Dendritic cell treated with granulocyte-macrophage colony-stimulating factor and Interleukin-4, amounts not matched to agents 40 ng/mL and 50 ng/mL, for 4 days (primary cell): ENCODE results near the gene ZNF444.
"Not testable (repeated sequence)": the region's sequence is repeated elsewhere in the genome, so short reads cannot be mapped to it uniquely, and the experiment has no call there.

Source experiments
- H3K27ac Mint-ChIP-seq: one replicate; pipeline ENCODE4 v1.8.0; 2022; ENCODE audit warnings: mild to moderate bottlenecking, mixed read lengths
- H3K27me3 Mint-ChIP-seq: one replicate; pipeline ENCODE4 v1.8.0; 2022; ENCODE audit warnings: mild to moderate bottlenecking, mixed read lengths
- H3K36me3 Mint-ChIP-seq: one replicate; pipeline ENCODE4 v1.8.0; 2022; ENCODE audit warnings: low read depth, mixed read lengths
- H3K4me1 Mint-ChIP-seq: one replicate; pipeline ENCODE4 v1.8.0; 2022; ENCODE audit warnings: low read depth, mixed read lengths
- H3K4me3 Mint-ChIP-seq: one replicate; pipeline ENCODE4 v1.8.0; 2022; ENCODE audit warnings: mild to moderate bottlenecking, moderate library complexity, mixed read lengths
- H3K9me3 Mint-ChIP-seq: one replicate; pipeline ENCODE4 v1.8.0; 2022; ENCODE audit warnings: mixed read lengths
- intact Hi-C: fragments of 100-400 bp; cut with micrococcal nuclease; formaldehyde crosslinking; loops from one replicate; pipeline ENCODE4 v1.15.0; 2022

Gene ZNF444

DNA sequence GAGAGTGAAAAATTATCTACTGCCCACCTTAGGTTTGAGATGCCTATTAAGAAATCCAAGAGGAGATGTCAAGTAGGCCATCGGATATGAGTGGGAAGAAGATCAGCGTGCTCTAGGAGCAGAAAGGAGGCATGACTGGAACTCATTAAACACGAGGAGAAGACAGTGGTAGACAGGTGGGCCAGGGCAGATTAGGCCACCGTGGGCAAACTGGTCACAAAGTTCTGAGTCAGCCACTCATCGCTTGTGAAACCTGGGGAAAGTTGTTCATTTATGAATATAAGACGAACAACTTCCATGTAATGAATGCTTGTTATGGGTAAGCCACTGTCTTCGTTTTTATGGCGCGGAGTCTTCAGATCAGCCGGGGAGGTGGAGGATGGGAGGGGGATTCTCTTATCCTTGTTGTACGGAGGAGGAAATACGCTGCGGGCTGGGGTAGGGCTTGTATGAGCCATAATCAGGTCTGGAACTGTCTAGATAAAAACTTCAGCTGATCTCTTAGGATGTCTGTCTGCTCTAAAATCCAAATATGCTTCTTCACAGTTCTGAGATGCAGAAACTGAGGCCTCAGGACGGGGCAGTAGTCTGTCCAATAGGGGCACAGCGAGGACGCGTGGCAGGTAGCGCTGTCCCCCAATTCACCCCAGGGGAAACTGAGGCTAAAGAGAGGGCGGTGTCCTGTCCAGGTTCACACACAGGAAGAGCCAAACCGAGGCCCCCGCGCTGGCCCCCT is 1.1 kb upstream of the ZNF444 start:
- Mint-ChIP-seq H3K4me3 (peak overlapping the region; percentile 73), H3K27ac (peak overlapping the region; percentile 91), H3K9me3 (no peaks in the 10 kb centered on the region), H3K27me3 (no peaks in the 10 kb centered on the region), H3K4me1 (peaks cover 49% of the 10 kb centered on the region), H3K36me3 (peaks cover 6% of the 10 kb centered on the region)
- intact Hi-C loops = loop anchor here (1.0 kb wide), 2 partner anchors 19 to 35 kb away; partner anchors contain the start of gene ZNF787

DNA sequence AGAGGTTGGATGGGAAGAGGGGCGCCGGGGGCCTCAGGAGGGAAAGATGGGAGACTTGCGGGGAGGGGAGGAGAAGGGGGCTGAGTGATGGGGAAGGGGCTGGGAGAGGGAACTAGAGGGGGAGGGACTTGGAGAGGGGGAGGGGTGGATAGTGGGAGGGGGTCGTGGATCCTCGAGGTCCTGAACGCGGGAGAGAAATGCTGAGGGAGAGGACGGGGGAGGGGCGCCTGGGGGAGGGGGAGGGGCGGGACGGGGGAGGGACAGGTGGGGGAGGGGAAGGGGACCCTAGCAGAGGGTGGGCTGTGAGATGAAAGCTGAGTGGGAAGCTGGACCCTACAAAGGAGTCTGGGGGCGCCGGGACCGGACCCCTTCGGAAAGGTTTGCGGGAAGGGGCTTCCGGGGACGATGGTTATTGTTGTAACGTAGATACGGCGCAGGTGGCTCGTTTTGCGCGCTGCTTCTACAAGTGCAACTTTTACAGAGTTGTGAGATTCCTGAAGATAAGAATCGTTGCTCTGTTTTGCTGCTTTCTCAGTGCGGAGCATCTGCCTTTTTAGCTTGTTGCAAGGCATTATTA is 418 bp downstream of the ZNF444 start:
- Mint-ChIP-seq H3K9me3 (no peaks in the 10 kb centered on the region), H3K4me3 (peak overlapping the region; percentile 73), H3K4me1 (peaks cover 49% of the 10 kb centered on the region), H3K36me3 (peaks cover 13% of the 10 kb centered on the region), H3K27ac (peak overlapping the region; percentile 91), H3K27me3 (no peaks in the 10 kb centered on the region)
- intact Hi-C loops = no loop called here

DNA sequence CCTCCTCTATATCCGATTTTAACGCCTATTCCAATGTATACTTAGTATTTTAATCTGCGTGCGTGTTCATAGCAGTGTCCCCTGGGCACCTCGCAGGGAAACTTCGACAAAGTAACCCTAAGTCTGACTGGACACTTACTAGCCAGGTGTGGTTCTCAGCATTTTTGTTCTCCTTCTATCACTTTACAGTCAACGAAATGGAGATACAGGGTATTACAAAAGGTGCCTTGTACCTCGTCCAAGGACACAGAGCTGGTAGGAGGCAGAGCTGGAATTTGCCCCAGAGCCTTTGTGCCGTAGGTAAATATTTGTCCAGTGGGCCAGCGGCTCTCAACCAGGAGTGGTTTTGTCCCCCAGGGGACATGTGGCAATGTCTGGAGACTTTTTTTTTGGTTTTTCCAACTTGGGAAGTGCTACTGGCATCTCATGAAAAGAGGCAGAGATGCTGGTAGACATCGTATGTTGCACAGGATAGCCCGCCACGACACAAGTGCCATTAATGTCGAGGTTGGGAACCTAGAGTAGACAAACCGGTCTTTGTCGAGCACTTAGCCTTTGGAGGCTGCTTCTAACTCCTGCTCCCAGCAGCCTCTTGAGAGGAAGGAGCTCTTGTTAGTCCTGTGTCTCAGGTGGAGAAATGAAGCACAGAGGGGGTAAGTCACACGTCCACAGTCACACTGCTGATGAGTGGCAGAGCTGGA is 1.1 kb downstream of the ZNF444 start:
- no peak overlapping the region for H3K27ac Mint-ChIP-seq
- H3K36me3 Mint-ChIP-seq = peaks cover 20% of the 10 kb centered on the region
- intact Hi-C loops = no loop called here
- no peaks in the 10 kb centered on the region for H3K9me3 Mint-ChIP-seq
- peaks cover 49% of the 10 kb centered on the region for H3K4me1 Mint-ChIP-seq
- H3K27me3 Mint-ChIP-seq = no peaks in the 10 kb centered on the region
- peak overlapping the region; percentile 73 for H3K4me3 Mint-ChIP-seq

DNA sequence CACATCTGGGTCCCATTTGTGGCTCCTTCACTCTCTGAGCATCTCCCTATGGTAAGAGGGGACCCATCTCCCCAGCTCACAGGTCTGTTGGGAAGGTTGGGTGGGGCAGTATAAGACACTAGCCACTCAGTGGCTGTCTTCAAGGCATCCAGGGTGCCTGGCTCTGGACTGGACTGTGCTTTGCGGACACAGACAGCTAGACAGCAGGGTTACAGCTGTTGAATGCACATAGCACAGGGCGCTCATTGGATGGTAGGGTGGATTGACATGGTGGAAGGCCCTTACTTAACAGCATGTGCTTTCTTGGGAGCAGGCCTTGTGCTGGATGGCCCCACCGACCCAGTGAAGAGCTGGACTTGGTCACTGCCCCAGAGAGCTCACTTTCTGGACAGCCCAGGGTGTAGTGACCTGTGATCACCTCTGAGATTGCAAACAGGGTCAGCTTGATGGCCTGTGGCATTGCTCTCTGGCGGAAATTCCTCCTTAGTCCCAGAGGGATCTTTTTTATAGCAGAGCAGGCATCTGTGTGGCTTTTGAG is 1.9 kb downstream of the ZNF444 start:
- H3K27me3 Mint-ChIP-seq = no peaks in the 10 kb centered on the region
- intact Hi-C loops = no loop called here
- no peaks in the 10 kb centered on the region for H3K9me3 Mint-ChIP-seq
- peaks cover 46% of the 10 kb centered on the region for H3K4me1 Mint-ChIP-seq
- no peak overlapping the region for H3K4me3 Mint-ChIP-seq
- H3K27ac Mint-ChIP-seq = no peak overlapping the region
- peaks cover 27% of the 10 kb centered on the region for H3K36me3 Mint-ChIP-seq

DNA sequence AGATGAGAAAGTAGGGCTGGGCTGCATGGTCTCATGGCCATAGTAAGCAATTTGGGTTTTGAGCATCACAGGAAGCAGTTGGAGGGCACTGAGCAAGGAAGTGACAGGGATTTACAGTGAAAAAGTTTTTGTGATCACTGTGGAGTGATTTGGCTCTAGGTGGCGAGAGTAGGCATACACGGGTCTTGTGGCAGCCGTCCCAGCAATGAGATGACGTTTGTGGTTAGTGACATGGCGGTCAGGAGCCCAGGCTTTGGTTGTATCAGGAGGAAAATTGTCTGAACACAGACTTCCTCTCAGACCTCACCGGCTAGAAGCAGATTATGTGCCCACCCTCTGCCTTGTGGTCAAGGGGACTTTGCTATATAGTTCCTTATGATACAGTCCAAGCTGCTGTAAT is 3.3 kb downstream of the ZNF444 start:
- Mint-ChIP-seq H3K27ac (no peak overlapping the region), H3K4me1 (peaks cover 34% of the 10 kb centered on the region), H3K36me3 (peaks cover 41% of the 10 kb centered on the region), H3K9me3 (no peaks in the 10 kb centered on the region), H3K27me3 (no peaks in the 10 kb centered on the region), H3K4me3 (no peak overlapping the region)
- intact Hi-C loops = no loop called here

DNA sequence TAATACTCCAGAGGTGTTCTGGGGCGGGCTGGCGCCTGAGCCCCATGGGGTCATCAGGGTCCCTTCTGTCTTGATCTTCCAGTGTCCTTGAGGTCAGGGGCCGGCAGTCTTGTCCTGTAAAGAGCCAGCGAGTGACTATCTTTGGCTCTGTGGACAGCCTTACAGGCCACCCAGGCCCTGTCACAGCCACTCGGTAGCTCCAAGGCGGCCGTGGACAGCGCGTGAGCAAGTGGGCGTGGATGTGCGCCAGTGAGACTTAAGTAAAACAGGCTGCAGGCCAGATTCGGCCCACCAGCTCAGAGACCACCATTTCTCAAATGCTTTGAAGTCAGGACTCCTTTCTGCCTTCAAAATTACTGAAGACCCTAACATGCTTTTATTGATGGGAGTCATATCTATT is 3.7 kb downstream of the ZNF444 start:
- no peak overlapping the region for H3K4me3 Mint-ChIP-seq
- peaks cover 30% of the 10 kb centered on the region for H3K4me1 Mint-ChIP-seq
- peaks cover 46% of the 10 kb centered on the region for H3K36me3 Mint-ChIP-seq
- intact Hi-C loops = no loop called here
- H3K27me3 Mint-ChIP-seq = no peaks in the 10 kb centered on the region
- H3K9me3 Mint-ChIP-seq = no peaks in the 10 kb centered on the region
- no peak overlapping the region for H3K27ac Mint-ChIP-seq

DNA sequence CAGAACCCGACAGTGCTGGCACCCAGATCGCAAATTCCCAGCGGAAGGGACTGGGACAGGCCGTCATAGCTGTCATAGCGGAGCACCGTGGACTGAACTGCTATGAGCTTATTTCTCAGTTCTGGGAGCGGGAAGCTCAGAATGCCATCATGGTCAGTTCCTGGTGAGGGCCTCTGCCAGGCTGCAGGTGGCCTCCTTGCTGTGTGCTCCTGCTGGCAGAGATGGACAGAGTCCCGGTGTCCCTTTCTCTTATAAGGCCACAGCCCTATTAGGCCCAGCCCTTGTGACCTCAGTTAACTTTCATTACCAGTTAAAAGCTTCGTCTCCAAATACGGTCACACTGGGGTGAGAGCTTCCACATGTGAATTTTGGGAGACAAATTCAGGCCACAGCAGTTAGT is 4.6 kb downstream of the ZNF444 start:
- H3K4me1 Mint-ChIP-seq = peaks cover 23% of the 10 kb centered on the region
- intact Hi-C loops = no loop called here
- H3K9me3 Mint-ChIP-seq = no peaks in the 10 kb centered on the region
- H3K27me3 Mint-ChIP-seq = no peaks in the 10 kb centered on the region
- no peak overlapping the region for H3K4me3 Mint-ChIP-seq
- H3K27ac Mint-ChIP-seq = no peak overlapping the region
- peaks cover 52% of the 10 kb centered on the region for H3K36me3 Mint-ChIP-seq

DNA sequence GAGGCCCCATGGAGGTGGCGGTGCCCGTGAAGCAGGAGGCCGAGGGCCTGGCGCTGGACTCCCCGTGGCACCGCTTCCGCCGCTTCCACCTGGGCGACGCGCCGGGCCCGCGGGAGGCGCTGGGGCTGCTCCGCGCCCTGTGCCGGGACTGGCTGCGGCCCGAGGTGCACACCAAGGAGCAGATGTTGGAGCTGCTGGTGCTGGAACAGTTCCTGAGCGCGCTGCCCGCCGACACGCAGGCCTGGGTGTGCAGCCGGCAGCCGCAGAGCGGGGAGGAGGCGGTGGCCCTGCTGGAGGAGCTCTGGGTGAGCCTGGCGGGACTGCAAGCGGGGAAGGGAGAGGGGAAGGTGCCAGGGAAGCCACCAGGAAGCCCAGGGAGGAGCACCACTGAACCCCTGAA is 5.8 kb downstream of the ZNF444 start:
- no peaks in the 10 kb centered on the region for H3K9me3 Mint-ChIP-seq
- intact Hi-C loops = no loop called here
- peaks cover 46% of the 10 kb centered on the region for H3K36me3 Mint-ChIP-seq

DNA sequence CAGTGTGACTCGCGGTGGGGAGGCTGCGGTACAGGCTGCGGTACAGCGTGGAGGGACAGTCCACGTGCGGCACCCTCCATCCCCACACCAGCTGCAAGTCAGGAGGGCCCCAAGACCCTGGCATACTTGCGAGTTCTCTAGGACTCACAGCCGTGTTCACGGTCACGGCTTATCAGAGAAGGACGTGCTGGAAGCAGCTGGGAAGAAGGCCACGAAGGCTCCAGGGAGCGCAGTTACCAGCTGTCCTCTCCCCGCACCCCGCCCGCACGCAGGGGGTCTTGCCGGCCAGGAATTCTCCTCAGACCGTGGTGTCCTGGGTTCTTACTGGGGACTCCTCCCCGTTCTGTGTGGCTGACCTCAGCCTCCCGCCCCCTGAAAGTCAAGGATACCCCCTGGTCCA is 6.2 kb downstream of the ZNF444 start:
- H3K9me3 Mint-ChIP-seq = no peaks in the 10 kb centered on the region
- peaks cover 46% of the 10 kb centered on the region for H3K36me3 Mint-ChIP-seq
- intact Hi-C loops = no loop called here
- peaks cover 18% of the 10 kb centered on the region for H3K4me1 Mint-ChIP-seq
- H3K27me3 Mint-ChIP-seq = no peaks in the 10 kb centered on the region
- no peak overlapping the region for H3K27ac Mint-ChIP-seq
- H3K4me3 Mint-ChIP-seq = no peak overlapping the region

More for the DNA sequence above, 5.8 kb downstream of the ZNF444 start:
- peaks cover 20% of the 10 kb centered on the region for H3K4me1 Mint-ChIP-seq
- H3K27me3 Mint-ChIP-seq = no peaks in the 10 kb centered on the region
- no peak overlapping the region for H3K27ac Mint-ChIP-seq
- no peak overlapping the region for H3K4me3 Mint-ChIP-seq

DNA sequence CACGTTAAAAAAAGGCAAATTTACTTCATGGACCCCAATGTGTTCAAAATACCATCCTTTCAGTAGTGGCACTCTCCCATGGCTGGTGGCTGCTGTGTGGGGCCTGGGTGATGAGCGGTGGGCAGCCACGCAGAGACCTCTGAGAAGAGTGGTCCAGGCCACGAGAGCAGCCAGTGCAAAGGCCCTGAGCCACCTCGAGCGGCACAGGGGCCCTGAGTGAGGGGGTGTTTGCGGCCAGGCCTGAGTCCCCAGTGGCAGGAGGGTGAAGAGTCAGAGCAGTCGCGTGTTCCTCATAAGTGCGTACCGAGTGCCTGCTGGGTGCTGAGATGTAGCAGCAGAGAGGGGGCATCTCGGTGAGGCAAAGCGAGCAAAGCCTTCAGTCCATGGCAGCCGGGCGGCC is 7.0 kb downstream of the ZNF444 start:
- peaks cover 46% of the 10 kb centered on the region for H3K36me3 Mint-ChIP-seq
- no peaks in the 10 kb centered on the region for H3K9me3 Mint-ChIP-seq
- no peaks in the 10 kb centered on the region for H3K27me3 Mint-ChIP-seq
- H3K27ac Mint-ChIP-seq = no peak overlapping the region
- no peak overlapping the region for H3K4me3 Mint-ChIP-seq
- intact Hi-C loops = no loop called here
- H3K4me1 Mint-ChIP-seq = peaks cover 12% of the 10 kb centered on the region

DNA sequence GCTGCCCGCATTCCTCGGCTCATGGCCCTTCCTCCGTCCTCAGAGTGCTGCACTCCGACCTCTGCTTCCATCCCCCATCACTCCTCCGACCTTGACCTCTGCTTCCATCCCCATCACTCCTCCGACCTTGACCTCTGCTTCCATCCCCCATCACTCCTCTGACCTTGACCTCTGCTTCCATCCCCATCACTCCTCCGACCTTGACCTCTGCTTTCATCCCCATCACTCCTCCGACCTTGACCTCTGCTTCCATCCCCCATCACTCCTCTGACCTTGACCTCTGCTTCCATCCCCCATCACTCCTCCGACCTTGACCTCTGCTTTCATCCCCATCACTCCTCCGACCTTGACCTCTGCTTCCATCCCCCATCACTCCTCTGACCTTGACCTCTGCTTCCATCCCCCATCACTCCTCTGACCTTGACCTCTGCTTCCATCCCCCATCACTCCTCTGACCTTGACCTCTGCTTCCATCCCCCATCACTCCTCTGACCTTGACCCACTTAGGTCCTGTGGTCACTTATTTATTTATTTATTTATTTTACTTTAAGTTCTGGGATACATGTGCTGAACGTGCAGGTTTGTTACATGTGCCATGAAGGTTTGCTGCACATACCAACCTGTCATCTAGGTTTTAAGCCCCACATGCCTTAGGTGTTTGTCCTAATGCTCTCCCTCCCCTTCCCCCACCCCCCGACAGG is 8.0 kb downstream of the ZNF444 start:
- intact Hi-C loops, H3K9me3 Mint-ChIP-seq, H3K27me3 Mint-ChIP-seq, H3K4me3 Mint-ChIP-seq, H3K4me1 Mint-ChIP-seq, H3K27ac Mint-ChIP-seq: not testable (repeated sequence)
- peaks cover 46% of the 10 kb centered on the region for H3K36me3 Mint-ChIP-seq

DNA sequence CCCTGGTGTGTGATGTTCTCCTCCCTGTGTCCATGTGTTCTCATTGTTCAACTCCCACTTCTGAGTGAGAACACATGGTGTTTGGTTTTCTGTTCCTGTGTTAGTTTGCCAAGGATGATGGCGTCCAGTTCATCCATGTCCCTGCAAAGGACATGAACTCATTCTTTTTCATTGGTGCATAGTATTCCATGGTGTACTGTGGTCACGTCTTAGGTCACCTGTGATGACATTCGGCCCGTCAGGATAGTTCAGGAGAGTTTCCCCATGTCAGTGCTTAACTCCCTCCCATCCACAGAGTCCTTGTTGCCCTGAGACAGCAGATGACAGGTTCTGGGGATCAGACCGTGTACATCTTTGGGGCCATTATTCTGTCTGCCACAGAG is 8.6 kb downstream of the ZNF444 start:
- H3K4me1 Mint-ChIP-seq = no peaks in the 10 kb centered on the region
- H3K4me3 Mint-ChIP-seq = no peak overlapping the region
- no peaks in the 10 kb centered on the region for H3K9me3 Mint-ChIP-seq
- intact Hi-C loops = no loop called here
- no peak overlapping the region for H3K27ac Mint-ChIP-seq
- H3K36me3 Mint-ChIP-seq = peaks cover 48% of the 10 kb centered on the region
- no peaks in the 10 kb centered on the region for H3K27me3 Mint-ChIP-seq

DNA sequence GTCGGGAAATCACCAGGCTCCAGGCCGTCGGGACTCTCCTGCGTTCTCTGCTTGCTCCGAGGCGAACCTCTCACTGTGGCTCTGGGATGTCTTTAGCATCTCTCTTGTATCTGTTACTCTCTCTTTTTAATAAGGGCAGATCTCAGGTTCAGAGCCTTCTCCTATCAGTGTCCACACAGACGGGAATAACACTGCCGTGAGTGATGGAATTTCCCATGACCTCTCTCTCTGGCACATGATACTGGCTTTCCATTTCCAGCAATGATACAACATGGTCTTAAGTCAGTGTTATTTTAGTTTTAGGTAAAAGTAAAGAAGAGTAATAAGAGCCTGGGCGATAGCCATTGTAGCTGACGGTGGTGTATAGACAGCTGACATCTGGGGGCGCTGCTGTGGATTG is 9.3 kb downstream of the ZNF444 start:
- H3K27ac Mint-ChIP-seq = no peak overlapping the region
- H3K4me1 Mint-ChIP-seq = no peaks in the 10 kb centered on the region
- no peaks in the 10 kb centered on the region for H3K9me3 Mint-ChIP-seq
- no peaks in the 10 kb centered on the region for H3K27me3 Mint-ChIP-seq
- intact Hi-C loops = no loop called here
- H3K4me3 Mint-ChIP-seq = no peak overlapping the region
- H3K36me3 Mint-ChIP-seq = peaks cover 55% of the 10 kb centered on the region

DNA sequence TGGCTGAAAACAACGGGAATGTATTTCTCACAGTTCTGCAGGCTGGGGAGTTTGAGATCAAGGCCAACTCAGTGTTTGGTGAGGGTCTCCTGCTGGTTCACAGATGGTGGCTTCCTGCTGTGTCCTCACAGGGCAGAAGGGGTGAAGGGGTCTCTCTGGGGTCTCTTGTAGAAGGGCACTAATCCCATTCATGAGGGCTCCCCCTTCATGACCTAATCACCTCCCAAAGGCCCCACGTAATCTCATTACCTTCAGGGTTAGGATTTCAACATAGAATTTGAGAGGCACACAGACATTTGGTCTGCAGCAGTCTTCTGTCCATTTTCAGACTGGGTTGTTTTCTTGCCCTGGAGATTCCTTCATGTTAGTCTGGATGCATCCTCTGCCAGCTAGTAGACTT is 11.6 kb downstream of the ZNF444 start:
- no peak overlapping the region for H3K27ac Mint-ChIP-seq
- H3K4me1 Mint-ChIP-seq = no peaks in the 10 kb centered on the region
- intact Hi-C loops = no loop called here
- H3K9me3 Mint-ChIP-seq = no peaks in the 10 kb centered on the region
- peaks cover 57% of the 10 kb centered on the region for H3K36me3 Mint-ChIP-seq
- no peaks in the 10 kb centered on the region for H3K27me3 Mint-ChIP-seq
- no peak overlapping the region for H3K4me3 Mint-ChIP-seq
